Smooth muscle cell (in vitro differentiated cells): ENCODE results near the gene MEAK7. TPM values are rescaled to one million over a fixed set of nuclear protein-coding genes. Genes with fewer than 3 reads are reported as not detected.
A peak's percentile ranks its signal among the peaks of the same experiment; 100 is the strongest.

Experiments
- DNase-seq: peaks from one replicate; lab custom pipeline; 2025; ENCODE audit not compliant: unreplicated experiment; lab: John Stamatoyannopoulos, UW
- H2AFZ ChIP-seq: fragments of 200-600 bp; sonication (generic); 2 replicates; pipeline ENCODE4 v1.6.0; 2016; ENCODE audit warnings: antibody characterized with exemption, low read depth, mild to moderate bottlenecking
- H3F3A ChIP-seq: fragments of 200-600 bp; sonication (generic); 2 replicates; pipeline ENCODE4 v1.6.0; 2017; ENCODE audit warnings: antibody characterized with exemption, low read depth
- H3K27ac ChIP-seq: fragments of 200-600 bp; sonication (generic); 2 replicates; pipeline ENCODE4 v1.5.1; 2016; ENCODE audit warnings: low read depth, mild to moderate bottlenecking
- H3K27me3 ChIP-seq: fragments of 200-600 bp; sonication (generic); 2 replicates; pipeline ENCODE4 v1.6.1; 2016; ENCODE audit warnings: low read depth, mild to moderate bottlenecking
- H3K36me3 ChIP-seq: fragments of 200-600 bp; sonication (generic); 2 replicates; pipeline ENCODE4 v1.5.1; 2016; ENCODE audit warnings: low read depth
- H3K4me1 ChIP-seq: fragments of 200-600 bp; sonication (generic); 2 replicates; pipeline ENCODE4 v1.5.1; 2016; ENCODE audit warnings: low read depth
- H3K4me2 ChIP-seq: fragments of 200-600 bp; sonication (generic); 2 replicates; pipeline ENCODE4 v1.6.0; 2016; ENCODE audit warnings: mild to moderate bottlenecking
- H3K4me3 ChIP-seq: fragments of 200-600 bp; sonication (generic); 2 replicates; pipeline ENCODE4 v1.5.1; 2016; ENCODE audit warnings: mild to moderate bottlenecking
- H3K79me2 ChIP-seq: fragments of 200-600 bp; sonication (generic); 2 replicates; pipeline ENCODE4 v1.6.0; 2016; ENCODE audit warnings: low read depth, mild to moderate bottlenecking
- H3K9ac ChIP-seq: fragments of 200-600 bp; sonication (generic); 2 replicates; pipeline ENCODE4 v1.6.0; 2016; ENCODE audit warnings: low read depth
- H3K9me3 ChIP-seq: fragments of 200-600 bp; sonication (generic); replicated peaks from 2 replicates; pipeline ENCODE4 v1.5.1; 2016; ENCODE audit warnings: low read depth
- H4K20me1 ChIP-seq: fragments of 200-600 bp; sonication (generic); 2 replicates; pipeline ENCODE4 v1.6.0; 2016; ENCODE audit warnings: low read depth
- WGBS: methylation state at CpG from one replicate; pipeline ENCODE4 v1.1.7; 2016; ENCODE audit warnings: low lambda C conversion rate; 5-methylcytosine and 5-hydroxymethylcytosine counted together
- polyA plus RNA-seq: library from polyadenylated mRNA; unstranded; fragments of >200 nt; fragmentation: Nextera tagmentation; extraction: Ambion mirVana; gene quantifications from 2 replicates; pipeline ENCODE4 v1.2.1, GENCODE V29; 2016
- total RNA-seq: library from RNA; depleted of rRNA; stranded (reverse); fragments of >200 nt; gene quantifications from 2 replicates; pipeline ENCODE4 v1.2.3, GENCODE V29; 2014
- TF ChIP-seq, protein P1 (sequence below): fragments of 200-600 bp; sonication (generic); IDR thresholded peaks from 2 replicates; pipeline ENCODE4 v1.5.1; 2017; ENCODE audit warnings: borderline replicate concordance, mild to moderate bottlenecking, antibody characterized with exemption; ENCODE audit not compliant: insufficient read depth, poor library complexity, severe bottlenecking

Gene MEAK7
- total and polyA plus RNA-seq, 2 experiments from 2014 or later: 26.4 to 32.1 TPM

DNA sequence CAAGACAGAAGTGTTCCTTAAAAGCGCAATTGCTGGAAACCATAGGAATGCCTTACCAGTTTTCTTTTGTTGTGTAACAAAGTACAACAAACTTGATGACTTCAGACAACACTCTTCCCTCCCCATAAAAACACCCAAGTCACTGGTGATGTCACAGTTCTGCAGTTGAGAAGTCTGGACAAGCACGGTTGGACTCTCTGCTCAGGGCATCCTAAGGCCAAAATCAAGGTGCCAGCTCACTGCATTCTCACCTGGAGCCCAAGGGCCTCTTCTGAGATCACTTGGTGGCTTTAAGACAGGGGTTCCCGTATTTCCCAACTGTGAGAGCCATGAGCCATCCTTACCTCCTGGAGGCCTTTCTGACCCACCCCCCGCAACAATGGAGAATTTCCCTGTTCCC lies 45.6 kb upstream of the MEAK7 start:
- Histone ChIP-seq H3K27ac (no peak overlapping the region), H3K9ac (no peak overlapping the region), H4K20me1 (no peaks in the 10 kb centered on the region), H3K79me2 (no peaks in the 10 kb centered on the region), H3K4me2 (no peak overlapping the region), H3K4me3 (no peak overlapping the region), H3K27me3 (no peaks in the 10 kb centered on the region), H3K4me1 (peaks cover 12% of the 10 kb centered on the region), H3K36me3 (no peaks in the 10 kb centered on the region), H2AFZ (no peak overlapping the region), H3F3A (no peaks in the 10 kb centered on the region), H3K9me3 (no peaks in the 10 kb centered on the region)
- WGBS: 59% methylated on average over 4 of the region's 4 CpGs
- TF ChIP-seq, protein P1, sequence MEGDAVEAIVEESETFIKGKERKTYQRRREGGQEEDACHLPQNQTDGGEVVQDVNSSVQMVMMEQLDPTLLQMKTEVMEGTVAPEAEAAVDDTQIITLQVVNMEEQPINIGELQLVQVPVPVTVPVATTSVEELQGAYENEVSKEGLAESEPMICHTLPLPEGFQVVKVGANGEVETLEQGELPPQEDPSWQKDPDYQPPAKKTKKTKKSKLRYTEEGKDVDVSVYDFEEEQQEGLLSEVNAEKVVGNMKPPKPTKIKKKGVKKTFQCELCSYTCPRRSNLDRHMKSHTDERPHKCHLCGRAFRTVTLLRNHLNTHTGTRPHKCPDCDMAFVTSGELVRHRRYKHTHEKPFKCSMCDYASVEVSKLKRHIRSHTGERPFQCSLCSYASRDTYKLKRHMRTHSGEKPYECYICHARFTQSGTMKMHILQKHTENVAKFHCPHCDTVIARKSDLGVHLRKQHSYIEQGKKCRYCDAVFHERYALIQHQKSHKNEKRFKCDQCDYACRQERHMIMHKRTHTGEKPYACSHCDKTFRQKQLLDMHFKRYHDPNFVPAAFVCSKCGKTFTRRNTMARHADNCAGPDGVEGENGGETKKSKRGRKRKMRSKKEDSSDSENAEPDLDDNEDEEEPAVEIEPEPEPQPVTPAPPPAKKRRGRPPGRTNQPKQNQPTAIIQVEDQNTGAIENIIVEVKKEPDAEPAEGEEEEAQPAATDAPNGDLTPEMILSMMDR: no peak
- no peak for DNase-seq

DNA sequence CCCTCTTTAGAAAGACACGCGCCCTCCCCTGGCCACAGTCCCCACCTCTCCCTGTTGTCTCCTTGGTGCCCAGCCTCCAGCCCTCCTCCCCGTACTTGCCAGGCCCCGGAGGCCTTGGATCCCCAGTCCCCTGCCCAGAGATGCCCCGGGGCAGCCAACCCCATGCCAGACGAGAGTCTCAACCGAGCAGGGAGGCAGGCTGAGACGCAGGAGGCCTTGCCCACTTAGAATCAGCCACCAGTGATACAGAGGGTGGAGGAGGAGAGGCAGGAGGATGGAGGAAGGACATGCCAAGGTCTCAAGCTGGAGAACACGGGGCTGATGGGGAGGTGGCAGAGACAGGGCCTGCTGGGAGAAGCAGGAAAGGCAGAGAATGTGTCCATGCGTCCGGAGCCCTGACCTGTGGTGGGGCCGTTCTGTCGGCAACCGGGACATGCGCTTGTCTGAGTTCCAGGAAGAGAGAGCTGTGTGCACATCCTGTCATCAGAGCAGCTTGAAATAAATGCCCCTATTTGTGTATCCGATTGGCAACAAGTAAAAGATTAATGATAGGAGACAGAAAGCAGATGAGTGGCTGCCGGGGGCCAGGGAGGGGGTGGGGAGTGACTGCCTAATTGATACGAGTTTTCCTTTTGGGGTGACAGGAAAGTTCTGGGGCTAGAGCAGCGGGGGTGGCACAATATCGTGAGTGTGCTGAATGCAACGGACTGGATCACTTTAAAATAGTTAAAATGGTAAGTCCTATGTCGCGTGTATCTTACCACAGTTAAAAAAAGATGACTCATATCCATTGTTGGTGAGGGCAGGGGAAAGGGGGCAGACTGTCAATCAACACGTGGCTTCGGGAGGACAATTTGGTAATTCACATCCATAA lies 44.7 kb upstream of the MEAK7 start:
- DNase-seq: no peak

DNA sequence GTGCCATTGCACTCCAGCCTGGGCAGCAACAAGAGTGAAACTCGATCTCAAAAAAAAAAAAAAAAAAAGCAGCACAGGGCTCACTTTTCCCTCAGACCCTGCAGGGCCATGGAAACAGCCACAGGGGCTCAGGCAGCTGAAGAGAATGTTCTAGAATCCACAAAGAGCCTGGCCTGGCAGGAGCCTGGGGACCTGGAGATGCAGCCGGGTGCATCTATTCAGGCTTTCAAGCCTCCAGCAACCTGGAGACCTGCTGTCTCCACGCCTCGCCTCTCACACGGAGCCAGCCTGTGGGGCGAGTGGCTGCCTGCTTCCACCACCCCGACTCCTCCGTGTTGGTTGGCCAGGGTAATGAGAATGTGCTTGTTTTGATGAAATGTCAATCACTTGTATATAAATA lies 44.0 kb upstream of the MEAK7 start:
- Histone ChIP-seq H3K4me1 (peaks cover 20% of the 10 kb centered on the region), H3K4me2 (no peak overlapping the region), H3K27ac (no peak overlapping the region), H3K79me2 (no peaks in the 10 kb centered on the region), H3K36me3 (no peaks in the 10 kb centered on the region), H3K4me3 (no peak overlapping the region), H4K20me1 (no peaks in the 10 kb centered on the region), H3K9ac (no peak overlapping the region), H3F3A (no peaks in the 10 kb centered on the region), H2AFZ (no peak overlapping the region), H3K9me3 (no peaks in the 10 kb centered on the region), H3K27me3 (no peaks in the 10 kb centered on the region)
- 75% methylated on average over 8 of the region's 8 CpGs for WGBS
- DNase-seq: no peak
- TF ChIP-seq, protein P1: no peak

More for the DNA sequence above, 44.7 kb upstream of the MEAK7 start:
- no peak overlapping the region for H3K27ac ChIP-seq
- no peaks in the 10 kb centered on the region for H3K36me3 ChIP-seq
- no peaks in the 10 kb centered on the region for H3K79me2 ChIP-seq
- no peak overlapping the region for H2AFZ ChIP-seq
- H3F3A ChIP-seq: no peaks in the 10 kb centered on the region
- peaks cover 18% of the 10 kb centered on the region for H3K4me1 ChIP-seq
- TF ChIP-seq, protein P1: no peak
- no peak overlapping the region for H3K9ac ChIP-seq
- H3K9me3 ChIP-seq: no peaks in the 10 kb centered on the region
- 59% methylated on average over 25 of the region's 25 CpGs for WGBS
- no peaks in the 10 kb centered on the region for H3K27me3 ChIP-seq
- peak overlapping the region; percentile 15 for H3K4me2 ChIP-seq
- no peak overlapping the region for H3K4me3 ChIP-seq
- H4K20me1 ChIP-seq: no peaks in the 10 kb centered on the region
